Liver (tissue), 3 donors: ENCODE results near the gene TCERG1L.

ENCODE experiments used
- GABPA ChIP-seq, 2 donors: IDR thresholded peaks in 1 of 2; conservative IDR thresholded peaks in 1 of 2; 2 replicates each; pipeline ENCODE4 v1.6.1; 2016; ENCODE audit warnings: antibody characterized with exemption in 2 of 2, mild to moderate bottlenecking in 1 of 2, moderate library complexity in 1 of 2
- RAD21 ChIP-seq, 2 donors: IDR thresholded peaks; 2 replicates each; pipeline ENCODE4 v1.6.1; 2016; ENCODE audit warnings: antibody characterized with exemption in 2 of 2, mild to moderate bottlenecking in 2 of 2
- RXRA ChIP-seq, 2 donors: IDR thresholded peaks; 2 replicates each; pipeline ENCODE4 v1.6.1; 2017 to 2018; ENCODE audit warnings: antibody characterized with exemption in 2 of 2, mild to moderate bottlenecking in 1 of 2
- TF ChIP-seq, protein P1 (sequence below): IDR thresholded peaks from 2 replicates; pipeline ENCODE4 v1.6.1; 2016; ENCODE audit warnings: antibody characterized with exemption
- TF ChIP-seq, protein P2 (sequence below): IDR thresholded peaks from 2 replicates; pipeline ENCODE4 v1.6.1; 2016; ENCODE audit warnings: antibody characterized with exemption
- TF ChIP-seq, protein P3 (sequence below): fragments of 150-350 bp; IDR thresholded peaks from 2 replicates; pipeline ENCODE4 v1.5.1; 2017; ENCODE audit warnings: improper control_type of control experiment, low read depth, low read length; ENCODE audit not compliant: missing input control
- donor health status: healthy.
- donor health status: healthy.

DNA sequence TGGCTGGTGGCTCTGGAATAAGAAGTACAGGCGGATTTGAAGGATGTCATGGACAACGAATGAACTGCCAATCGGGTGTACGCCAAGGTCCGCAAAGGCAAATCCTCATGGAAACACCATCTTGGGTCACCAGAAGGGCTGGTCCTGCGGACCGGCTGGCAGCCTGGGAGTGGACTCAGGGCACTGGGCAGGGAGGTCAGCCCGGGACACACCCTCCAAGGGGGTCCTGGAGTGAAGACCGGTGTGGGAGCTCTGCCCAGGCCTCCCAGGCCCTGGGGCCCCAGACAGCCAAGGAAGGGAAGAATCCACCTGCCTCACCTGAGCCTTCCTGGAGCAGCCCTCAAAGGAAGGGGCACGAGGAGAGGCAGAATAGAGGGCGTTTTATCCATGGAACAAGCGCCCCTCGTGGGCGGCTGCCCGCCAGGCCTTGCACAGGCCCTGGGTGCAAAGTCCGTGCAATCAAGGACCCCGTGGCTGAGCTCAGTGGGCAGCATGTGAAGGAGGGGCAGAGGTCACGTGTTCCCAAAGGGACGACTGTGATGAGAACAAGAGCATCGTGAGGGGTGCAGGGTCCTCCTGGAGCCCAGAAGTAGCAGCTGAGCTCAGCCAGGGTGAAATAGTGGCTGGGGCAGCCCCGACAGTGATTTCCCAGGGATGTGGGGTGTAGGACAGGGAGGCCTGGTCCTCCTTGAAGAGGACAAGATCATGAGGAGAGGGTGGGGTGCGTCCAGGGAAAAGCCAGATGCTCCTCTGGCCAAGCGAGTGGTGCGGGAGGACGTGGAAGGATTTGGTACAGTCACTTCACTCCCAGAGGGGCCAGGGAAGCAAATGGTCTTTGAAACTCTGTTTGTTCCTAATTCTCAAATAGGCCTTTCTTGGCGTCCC is 105.2 kb downstream of the TCERG1L start:
- TF ChIP-seq, protein P1, sequence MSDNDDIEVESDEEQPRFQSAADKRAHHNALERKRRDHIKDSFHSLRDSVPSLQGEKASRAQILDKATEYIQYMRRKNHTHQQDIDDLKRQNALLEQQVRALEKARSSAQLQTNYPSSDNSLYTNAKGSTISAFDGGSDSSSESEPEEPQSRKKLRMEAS, result no peak
- TF ChIP-seq, protein P2, sequence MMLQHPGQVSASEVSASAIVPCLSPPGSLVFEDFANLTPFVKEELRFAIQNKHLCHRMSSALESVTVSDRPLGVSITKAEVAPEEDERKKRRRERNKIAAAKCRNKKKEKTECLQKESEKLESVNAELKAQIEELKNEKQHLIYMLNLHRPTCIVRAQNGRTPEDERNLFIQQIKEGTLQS, result no peak
- TF ChIP-seq, protein P3, sequence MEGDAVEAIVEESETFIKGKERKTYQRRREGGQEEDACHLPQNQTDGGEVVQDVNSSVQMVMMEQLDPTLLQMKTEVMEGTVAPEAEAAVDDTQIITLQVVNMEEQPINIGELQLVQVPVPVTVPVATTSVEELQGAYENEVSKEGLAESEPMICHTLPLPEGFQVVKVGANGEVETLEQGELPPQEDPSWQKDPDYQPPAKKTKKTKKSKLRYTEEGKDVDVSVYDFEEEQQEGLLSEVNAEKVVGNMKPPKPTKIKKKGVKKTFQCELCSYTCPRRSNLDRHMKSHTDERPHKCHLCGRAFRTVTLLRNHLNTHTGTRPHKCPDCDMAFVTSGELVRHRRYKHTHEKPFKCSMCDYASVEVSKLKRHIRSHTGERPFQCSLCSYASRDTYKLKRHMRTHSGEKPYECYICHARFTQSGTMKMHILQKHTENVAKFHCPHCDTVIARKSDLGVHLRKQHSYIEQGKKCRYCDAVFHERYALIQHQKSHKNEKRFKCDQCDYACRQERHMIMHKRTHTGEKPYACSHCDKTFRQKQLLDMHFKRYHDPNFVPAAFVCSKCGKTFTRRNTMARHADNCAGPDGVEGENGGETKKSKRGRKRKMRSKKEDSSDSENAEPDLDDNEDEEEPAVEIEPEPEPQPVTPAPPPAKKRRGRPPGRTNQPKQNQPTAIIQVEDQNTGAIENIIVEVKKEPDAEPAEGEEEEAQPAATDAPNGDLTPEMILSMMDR, result no peak
- TF ChIP-seq RAD21 (IDR thresholded peaks at IDR 0.05), result no peak
- TF ChIP-seq RXRA (IDR thresholded peaks at IDR 0.05), result no peak
- no peak for TF ChIP-seq GABPA (IDR thresholded peaks at IDR 0.05 in 1 of 2, conservative IDR thresholded peaks at IDR 0.05 in 1 of 2)
